Measurements from ENCODE around the gene GPHN.
"Not testable (repeated sequence)": the region's sequence is repeated elsewhere in the genome, so short reads cannot be mapped to it uniquely, and the experiment has no call there.

Gene GPHN

GRCh38 chr14:66696326-66696725, 188.4 kb downstream of the GPHN start:
- DNase-seq: no peak

DNA sequence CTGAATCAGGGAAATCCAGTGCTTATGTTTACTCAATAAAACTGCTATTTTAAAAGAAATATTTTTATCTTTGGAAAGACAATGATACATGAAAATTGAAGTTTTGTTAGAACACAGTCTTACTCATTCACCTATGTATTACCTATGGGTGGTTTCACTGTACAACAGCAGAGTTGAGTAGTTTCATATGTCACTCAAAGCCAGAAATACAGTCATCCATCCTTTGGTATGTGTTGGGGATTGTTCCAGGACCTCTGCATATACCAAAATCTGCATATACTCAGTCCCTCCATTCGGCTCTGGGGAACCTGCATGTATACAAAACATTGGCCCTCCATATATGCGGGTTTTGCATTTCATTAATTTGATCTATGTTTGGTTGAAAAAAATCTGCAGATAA, 190.6 kb downstream of the GPHN start:
- DNase-seq: no peak

- DNase-seq: no peak
These were observed 193.9 kb downstream of the GPHN start for GRCh38 chr14:66701813-66702212.

DNA sequence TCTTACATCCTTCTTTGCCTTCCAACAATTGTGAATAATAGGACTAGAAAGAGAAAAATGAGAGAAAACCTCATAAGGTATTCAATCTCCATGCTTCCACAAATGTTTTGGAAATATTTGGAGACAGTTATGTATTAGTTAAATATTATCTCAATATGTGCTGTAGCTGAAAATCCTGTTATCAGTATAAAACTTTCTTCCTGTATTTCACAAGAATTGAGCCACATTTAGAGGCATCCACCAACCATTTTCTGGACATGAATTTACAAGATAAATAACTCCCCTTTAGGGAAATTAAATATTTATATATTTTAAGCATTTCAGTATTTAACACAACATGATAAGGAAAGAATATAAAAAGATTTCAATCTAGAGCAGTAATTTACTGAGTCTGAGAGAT, 200.3 kb downstream of the GPHN start:
- DNase-seq: no peak

- no peak for DNase-seq
These were observed 201.3 kb downstream of the GPHN start for GRCh38 chr14:66709291-66709690.

GRCh38 chr14:66714291-66714690, 206.3 kb downstream of the GPHN start:
- not testable (repeated sequence) for DNase-seq

GRCh38 chr14:66715313-66715712, 207.4 kb downstream of the GPHN start:
- DNase-seq: not testable (repeated sequence)

GRCh38 chr14:66716227-66716626, 208.3 kb downstream of the GPHN start:
- DNase-seq: no peak

- DNase-seq: no peak
These were observed 209.7 kb downstream of the GPHN start for GRCh38 chr14:66717561-66718140.

DNA sequence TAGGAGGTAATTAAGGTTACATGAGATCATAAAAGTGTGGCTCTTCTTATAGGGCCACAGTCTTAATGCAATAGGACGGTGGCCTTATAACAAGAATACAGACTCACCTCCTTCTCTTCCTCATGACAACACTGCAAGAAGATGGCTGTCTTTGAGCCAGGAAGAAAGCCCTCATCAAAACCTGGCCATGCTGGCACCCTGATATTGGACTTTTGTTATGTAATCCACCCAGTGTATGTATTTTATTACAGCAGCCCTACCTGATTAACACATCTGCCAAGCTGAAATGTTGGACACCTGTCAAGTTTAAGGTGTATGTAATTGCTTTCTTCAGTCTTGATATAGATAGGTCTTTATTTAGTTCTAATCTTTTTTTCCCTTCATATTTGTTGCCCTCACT, 217.0 kb downstream of the GPHN start:
- DNase-seq: no peak

DNA sequence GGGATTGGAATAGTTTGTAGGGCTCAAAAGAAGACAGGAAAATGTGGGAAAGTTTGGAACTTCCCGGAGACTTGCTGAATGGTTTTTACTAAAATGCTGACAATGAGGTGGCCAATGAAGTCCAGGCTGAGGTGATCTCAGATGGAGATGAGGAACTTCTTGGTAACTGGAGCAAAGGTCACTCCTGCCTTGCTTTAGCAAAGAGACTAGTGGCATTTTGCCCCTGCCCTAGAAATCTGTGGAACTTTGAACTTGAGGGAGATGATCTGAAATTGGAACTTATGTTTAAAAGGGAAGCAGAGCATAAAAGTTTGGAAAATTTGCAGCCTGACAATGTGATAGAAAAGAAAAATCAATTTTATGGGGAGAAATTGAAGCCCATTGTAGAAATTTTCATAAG, 223.4 kb downstream of the GPHN start:
- not testable (repeated sequence) for DNase-seq

- DNase-seq: no peak
These were observed 227.9 kb downstream of the GPHN start for GRCh38 chr14:66735853-66736252.

- no peak for DNase-seq
These were observed 231.9 kb downstream of the GPHN start for GRCh38 chr14:66739826-66740225.

- DNase-seq: no peak
These were observed 237.1 kb downstream of the GPHN start for GRCh38 chr14:66745078-66745477.

DNA sequence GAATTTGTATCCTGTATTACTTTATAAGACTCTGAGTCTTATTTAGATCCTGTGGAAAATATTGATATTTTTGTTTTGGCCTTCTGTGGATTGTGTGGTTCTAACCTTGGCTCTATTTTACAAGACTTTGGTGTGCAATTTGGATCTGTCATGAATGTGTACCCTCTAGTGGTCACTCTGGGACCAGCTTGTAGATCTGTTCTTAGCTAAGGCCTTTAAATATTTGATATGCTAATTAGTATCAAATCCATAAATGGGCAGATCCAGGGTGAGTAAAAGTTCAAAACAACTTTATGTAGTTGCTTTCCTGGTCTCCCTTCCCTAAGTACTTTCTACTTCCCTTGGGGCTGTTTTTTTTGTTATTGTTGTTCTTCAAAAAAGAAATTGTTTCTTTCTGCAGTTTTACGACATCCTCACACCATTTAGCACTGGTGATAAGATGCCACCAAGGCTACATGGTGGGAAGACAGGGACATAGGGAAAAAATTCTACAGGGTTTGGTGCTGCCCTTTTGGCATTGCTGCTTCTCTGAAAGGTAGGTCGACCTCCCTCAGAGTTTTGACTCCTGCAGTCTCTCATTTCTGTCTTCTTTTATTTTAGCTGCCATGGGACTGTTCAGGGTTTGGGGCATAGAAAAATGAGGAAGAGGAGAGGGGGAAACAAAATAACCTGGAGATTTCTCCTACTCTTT, 238.5 kb downstream of the GPHN start:
- DNase-seq: no peak

GRCh38 chr14:66752109-66752508, 244.2 kb downstream of the GPHN start:
- no peak for DNase-seq

DNA sequence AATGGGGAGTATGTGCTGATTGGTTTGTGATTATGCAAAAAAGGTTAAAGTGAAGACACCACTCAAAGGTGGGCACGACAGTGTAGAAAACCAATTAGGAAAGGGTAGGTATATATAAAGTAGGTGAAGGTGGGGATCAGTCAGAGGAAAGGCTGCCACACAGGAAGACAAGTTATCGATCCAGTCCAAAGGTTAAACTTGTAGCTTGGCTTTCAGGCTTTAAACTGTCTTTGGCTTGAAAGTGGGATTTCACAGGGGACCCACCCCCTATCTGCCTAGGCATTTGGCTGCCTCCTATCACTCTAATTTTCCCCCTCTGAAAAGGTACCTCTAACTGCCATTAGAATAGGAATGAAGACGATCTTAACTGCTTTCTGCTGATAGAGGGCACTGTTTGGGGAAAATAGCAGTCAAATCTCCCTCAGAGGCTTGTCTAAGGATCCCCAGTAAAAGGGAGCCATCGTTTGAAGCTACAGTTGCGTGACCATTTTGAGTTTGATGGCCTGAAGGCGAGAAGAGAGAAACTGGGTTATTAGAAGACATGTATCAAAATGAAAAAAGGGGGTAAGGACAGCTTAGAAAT, 250.2 kb downstream of the GPHN start:
- DNase-seq: no peak

GRCh38 chr14:66772146-66772545, 264.2 kb downstream of the GPHN start:
- no peak for DNase-seq

- no peak for DNase-seq
These were observed 274.9 kb downstream of the GPHN start for GRCh38 chr14:66782853-66783252.

GRCh38 chr14:66790101-66790500, 282.2 kb downstream of the GPHN start:
- DNase-seq: no peak

GRCh38 chr14:66802962-66803361, 295.0 kb downstream of the GPHN start:
- DNase-seq: no peak

- DNase-seq: no peak
These were observed 296.2 kb downstream of the GPHN start for GRCh38 chr14:66804141-66804540.

GRCh38 chr14:66813636-66814035, 305.7 kb downstream of the GPHN start:
- DNase-seq: no peak

GRCh38 chr14:66815687-66816086, 307.7 kb downstream of the GPHN start:
- no peak for DNase-seq

DNA sequence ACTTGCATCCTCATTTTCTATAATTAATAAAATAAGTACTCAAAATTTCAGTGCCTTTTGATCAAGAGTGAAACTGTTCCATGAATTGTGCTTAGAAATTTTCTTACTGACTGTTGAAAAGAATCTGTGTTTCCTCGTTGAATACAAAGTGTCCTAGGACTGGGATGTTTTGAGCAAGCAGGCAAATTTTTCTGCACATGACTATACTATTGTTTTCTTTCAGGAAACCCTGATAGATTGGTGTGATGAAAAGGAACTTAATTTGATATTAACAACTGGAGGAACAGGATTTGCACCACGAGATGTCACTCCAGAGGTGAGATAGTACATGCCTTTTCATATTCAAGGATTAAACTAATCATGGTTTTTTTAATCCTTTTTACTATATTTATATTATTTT, 316.3 kb downstream of the GPHN start:
- DNase-seq: no peak
